ENCODE data around the gene RAB11FIP3.

Gene RAB11FIP3

GRCh38 chr16:535446-536405, 110.3 kb downstream of the RAB11FIP3 start:
- DNase-seq = no peak

DNA sequence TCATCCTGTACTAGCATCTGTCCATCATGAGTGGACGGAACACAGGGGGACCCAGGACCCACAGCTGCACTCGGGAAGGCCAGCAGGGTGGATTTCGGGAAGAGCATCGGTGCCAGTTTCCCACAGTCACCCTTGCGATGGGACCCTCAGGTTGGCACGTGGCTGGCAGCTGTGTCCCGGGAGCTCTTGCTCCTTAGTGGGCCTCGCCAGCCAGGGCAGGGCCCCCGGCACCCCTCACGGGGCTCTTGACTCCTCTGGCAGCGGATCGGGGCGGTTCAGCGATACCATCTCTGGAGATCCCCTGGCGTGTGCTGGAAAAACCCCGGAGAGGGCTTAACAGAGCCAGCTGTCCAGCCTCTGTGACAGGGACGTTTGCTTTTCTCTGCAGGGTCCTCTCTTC, 111.3 kb downstream of the RAB11FIP3 start:
- no peak for DNase-seq

DNA sequence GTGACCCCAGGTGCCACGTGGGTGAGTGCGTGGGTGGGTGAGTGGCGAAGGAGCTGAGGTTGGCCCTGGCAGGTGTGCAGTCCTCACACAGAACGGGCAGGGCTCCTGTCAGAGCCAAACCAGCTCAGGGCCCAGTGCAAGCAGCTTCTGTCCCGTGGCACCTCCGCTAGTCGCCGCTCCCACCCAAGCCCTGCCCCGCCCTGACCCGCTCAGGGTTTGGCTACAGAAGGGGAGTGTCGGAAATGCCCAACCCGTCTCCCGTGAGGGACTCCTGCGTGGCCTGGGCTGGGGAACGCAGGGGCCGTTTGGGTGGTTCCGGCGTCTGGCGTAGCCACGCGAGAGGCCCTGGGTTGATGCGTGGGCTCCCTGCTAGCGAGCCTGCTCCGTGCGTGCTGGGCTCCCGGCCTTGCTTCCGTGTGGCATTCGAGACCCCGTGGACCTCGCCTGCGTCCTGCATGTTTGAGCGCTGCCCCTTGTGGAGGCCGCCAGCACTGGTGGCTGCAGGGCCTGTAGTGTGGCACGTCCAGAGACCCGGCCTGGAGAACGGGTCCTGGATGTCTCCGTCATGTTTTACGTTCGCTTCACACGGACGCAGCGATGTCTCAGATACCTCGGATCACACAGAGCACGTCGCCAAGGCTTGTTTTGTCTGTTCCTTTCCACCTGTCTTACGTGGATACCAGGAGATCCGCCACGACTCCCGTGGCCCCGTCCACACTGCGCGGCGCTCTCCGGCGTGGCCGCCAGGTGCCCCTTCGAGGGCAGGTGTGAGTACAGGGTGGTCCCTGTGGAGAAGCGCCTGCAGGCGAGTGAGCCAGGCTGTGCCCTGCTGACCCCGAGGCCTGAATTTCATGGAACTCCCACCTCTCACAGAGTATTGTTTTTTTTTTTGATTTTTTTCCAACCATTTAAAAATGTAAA, 112.2 kb downstream of the RAB11FIP3 start:
- no peak for DNase-seq

DNA sequence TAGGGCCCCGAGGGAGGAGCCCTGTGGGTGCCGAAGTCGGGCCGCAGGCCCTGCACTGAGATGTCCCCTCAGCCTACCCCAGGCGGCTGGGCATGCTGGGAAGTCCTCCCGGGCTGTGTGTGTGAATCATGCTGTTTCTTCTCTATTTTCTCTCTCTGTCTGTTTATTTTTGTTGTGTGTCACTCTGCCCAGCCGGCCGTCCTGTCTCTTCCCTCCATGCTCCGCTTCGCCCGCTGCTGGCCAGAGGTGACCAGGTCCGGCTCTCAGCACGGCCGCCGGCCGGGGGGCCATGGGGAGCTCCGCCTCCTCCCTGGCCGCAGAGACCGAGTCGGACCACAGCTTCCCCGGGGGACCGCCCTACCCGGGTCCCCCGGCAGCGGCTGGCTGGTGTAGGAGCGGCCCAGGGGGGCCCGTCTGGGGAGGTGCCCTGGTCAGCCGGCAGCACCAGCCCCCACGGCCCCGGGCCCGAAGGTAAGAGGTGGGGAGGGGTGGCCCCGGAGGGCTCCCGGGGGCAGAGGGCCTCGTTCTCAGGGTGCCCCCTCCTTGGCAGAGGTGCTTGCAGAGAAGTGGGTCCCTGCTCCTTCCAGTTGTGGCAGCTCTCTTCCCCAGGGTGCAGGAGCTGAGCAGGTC, 114.6 kb downstream of the RAB11FIP3 start:
- DNase-seq = no peak

GRCh38 chr16:540645-541340, 115.3 kb downstream of the RAB11FIP3 start:
- DNase-seq = no peak

DNA sequence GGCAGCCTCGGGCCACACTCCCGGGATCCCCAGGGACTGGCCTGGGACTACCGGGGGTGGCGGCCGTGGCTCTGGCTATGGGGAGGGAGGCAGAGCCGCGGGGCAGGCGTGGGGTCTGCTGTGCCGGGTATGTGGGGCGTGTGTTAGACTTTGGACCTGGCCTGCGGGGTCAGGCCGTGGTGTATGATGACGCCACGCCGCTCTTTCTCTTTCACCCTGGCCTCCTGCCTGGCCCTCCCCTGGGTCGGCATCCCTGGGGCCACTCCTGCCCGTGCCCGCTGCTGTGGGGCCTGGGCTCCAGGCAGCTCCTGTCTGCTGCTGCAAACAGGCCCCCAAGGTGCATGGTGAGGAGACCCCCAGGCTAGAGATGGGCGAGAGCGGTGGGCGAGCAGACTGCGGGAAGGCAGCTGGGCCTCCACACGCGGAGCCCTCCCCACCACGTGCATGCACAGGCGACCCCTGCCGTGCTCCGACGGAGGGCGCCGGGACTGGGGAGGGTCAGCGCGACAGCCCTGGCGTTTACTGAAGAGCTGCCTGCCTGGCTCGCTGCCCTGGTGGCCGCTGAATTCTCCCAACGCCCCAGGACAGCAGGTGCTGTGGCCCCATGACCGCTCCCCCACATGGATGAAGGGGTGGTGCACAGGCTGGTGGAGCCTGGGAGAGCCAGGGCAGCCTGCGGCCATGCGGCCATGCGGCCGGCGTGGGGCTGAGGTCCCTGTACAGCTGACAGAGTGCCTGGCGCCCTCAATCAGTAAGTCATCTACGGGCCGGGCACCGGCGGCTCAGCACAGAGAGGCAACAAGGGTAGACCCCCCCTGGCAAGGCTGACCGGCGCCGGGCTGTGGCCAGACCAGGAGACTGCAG, 118.1 kb downstream of the RAB11FIP3 start:
- no peak for DNase-seq

DNA sequence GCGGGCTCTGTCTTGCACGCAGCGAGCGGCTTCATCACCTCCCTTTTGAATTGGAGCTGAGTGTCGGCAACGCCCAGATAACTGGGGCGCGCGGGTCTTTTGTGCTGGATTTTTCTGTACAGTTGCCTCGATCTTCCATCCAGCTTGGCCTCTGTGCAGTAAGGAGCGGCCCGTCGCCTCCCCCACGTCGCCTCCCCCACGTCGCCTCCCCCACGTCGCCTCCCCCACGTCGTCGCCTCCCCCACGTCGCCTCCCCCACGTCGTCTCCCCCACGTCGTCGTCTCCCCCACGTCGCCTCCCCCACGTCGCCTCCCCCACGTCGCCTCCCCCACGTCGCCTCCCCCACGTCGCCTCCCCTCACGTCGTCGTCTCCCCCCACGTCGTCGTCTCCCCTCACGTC, 119.1 kb downstream of the RAB11FIP3 start:
- no peak for DNase-seq

DNA sequence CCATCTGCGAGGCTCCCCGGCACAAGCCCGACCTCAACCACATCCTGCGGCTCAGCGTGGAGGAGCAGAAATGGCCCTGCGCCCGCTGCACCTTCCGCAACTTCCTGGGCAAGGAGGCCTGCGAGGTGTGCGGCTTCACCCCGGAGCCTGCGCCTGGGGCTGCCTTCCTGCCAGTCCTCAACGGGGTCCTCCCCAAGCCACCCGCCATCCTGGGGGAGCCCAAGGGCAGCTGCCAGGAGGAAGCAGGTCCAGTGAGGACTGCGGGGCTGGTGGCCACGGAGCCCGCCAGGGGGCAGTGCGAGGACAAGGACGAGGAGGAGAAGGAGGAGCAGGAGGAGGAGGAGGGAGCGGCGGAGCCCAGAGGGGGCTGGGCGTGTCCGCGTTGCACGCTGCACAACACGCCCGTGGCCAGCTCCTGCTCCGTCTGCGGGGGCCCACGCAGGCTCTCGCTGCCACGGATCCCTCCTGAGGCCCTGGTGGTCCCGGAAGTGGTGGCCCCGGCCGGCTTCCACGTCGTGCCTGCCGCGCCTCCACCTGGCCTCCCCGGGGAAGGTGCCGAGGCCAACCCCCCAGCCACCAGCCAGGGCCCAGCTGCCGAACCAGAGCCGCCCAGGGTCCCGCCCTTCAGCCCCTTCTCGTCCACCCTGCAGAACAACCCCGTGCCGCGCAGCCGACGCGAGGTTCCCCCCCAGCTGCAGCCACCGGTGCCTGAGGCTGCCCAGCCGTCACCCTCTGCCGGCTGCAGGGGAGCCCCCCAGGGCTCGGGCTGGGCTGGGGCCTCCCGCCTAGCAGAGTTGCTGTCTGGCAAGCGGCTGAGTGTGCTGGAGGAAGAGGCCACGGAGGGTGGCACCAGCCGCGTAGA, 121.7 kb downstream of the RAB11FIP3 start:
- DNase-seq = no peak

GRCh38 chr16:548586-548985, 123.1 kb downstream of the RAB11FIP3 start:
- DNase-seq = no peak

GRCh38 chr16:549544-550263, 124.3 kb downstream of the RAB11FIP3 start:
- DNase-seq = no peak

DNA sequence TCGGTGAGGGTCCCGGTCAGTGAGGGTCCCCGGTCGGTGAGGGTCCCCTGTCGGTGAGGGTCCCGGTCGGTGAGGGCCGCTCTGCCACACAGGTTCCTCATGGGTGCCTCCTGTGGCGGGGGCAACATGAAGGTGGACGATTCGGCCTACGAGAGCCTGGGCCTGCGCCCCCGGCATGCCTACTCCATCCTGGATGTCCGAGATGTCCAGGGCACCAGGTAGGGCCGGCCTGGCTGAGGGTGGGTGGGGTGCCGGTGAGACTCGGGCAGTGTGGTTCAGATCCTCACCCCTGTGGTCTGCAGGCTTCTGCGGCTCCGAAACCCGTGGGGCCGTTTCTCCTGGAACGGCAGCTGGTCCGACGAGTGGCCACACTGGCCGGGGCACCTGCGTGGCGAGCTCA, 125.8 kb downstream of the RAB11FIP3 start:
- no peak for DNase-seq

- DNase-seq = no peak
These were observed 126.7 kb downstream of the RAB11FIP3 start for GRCh38 chr16:552171-552570.

DNA sequence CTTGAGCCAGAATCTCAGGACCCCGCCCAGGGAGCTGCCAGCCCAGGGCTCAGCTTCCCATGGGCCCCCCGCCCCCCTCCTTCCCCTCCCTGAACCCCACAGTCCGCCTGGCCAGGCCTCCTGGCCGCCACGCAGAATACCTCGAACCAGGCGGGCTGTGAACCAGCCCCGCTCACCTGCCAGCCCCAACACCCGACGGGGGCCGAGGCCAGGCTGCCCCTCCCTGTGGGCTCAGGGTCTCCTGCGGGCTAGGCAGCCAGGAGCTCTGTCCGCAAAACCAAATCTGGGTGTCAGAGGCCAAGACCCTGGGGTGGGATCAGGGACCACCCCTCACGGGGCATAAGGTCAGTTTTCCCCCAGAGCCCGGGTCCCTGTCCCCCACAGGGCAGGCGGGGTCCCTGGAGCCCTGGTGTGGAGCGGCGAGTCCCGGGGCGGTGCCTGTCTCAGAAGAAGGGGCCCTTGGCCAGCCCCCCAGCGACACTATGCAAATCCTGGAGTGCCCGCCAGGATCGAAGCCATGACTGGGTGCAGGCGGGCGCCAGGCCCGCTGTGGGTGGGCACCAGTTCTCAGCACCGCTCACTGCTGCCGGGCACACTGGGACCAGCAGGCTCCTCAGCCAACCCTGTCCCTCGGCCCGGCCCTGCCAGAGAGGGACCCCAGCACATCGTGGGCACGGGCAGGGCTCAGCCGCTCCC, 128.3 kb downstream of the RAB11FIP3 start:
- DNase-seq = no peak

- no peak for DNase-seq
These were observed 128.8 kb downstream of the RAB11FIP3 start for GRCh38 chr16:554297-554621.

- DNase-seq = no peak
These were observed 129.4 kb downstream of the RAB11FIP3 start for GRCh38 chr16:554640-555365.

DNA sequence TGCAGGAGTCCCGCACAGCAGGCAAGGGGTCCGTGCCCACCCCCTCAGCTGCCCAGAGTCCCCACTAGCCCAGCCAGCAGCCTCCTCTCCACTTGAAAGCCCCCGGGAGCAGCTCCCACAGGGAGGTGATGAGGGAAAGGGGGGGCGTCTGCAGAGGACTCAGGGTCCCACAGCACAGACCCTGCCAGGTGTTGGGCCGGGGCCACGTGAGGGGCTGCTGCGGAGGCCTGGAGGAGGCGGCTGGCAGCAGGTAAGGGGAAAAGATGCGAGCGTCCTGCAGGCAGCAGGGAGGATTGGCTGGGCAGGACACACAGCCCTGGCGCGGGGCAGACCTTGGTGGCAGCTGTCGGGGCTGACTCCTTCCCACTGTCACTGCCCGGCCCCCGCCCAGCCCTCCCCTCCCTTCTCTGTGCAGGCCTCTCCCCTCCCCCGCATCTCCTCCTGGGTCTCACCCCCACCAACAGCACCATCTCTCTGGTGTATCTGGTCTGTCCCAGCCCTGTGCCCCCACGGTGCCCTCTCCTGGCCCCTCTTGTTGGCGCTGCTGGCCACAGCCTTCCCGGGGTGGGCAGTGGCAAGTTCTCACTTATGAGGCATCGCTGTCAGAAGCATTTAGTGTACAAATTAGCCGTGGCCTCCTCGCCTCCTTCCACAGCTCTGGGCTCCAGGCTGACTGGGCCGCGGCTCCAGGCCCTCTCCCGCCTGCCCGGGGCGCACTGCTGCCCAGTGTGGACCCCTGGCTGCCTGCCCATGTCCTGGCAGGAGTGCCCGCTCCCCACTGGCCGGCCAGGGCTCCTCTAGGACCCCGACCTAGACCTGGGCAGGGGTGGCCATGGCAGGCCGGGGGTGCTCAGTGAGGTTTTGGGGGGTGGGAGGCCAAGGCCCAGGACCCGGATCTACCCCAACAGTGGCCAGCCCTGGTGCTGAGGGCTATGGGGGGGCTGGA, 130.4 kb downstream of the RAB11FIP3 start:
- no peak for DNase-seq

GRCh38 chr16:556474-557173, 131.2 kb downstream of the RAB11FIP3 start:
- DNase-seq = no peak
